C4-2B (cell line): ENCODE measurements around the gene BPIFA1.

Source experiments
- ZFX ChIP-seq: fragments of 450-650 bp; IDR thresholded peaks from 2 replicates; pipeline ENCODE4 v1.6.1; 2017
- TF ChIP-seq, protein P1 (sequence below): fragments of 450-650 bp; conservative IDR thresholded peaks from 2 replicates; pipeline ENCODE4 v1.5.1; 2017; ENCODE audit warnings: mild to moderate bottlenecking

DNA sequence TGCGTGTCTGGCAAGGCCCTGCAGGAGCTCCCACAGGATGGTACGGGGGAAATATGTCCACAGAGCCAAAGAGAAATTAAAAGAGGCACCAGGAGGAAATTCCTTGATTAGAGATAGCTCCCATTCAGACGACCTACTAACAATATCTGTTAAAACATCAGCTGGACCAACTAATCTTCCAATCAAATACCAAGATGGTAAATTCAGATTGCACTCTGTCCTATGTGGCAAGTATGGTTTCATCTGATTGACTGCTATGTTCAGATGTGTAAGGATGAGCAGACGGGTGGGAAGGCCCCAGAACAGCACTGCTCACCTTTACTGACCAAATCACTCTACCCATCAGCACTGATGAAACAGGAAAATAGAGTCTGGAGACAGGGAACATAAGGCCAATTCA is 48.3 kb upstream of the BPIFA1 start:
- TF ChIP-seq, protein P1, sequence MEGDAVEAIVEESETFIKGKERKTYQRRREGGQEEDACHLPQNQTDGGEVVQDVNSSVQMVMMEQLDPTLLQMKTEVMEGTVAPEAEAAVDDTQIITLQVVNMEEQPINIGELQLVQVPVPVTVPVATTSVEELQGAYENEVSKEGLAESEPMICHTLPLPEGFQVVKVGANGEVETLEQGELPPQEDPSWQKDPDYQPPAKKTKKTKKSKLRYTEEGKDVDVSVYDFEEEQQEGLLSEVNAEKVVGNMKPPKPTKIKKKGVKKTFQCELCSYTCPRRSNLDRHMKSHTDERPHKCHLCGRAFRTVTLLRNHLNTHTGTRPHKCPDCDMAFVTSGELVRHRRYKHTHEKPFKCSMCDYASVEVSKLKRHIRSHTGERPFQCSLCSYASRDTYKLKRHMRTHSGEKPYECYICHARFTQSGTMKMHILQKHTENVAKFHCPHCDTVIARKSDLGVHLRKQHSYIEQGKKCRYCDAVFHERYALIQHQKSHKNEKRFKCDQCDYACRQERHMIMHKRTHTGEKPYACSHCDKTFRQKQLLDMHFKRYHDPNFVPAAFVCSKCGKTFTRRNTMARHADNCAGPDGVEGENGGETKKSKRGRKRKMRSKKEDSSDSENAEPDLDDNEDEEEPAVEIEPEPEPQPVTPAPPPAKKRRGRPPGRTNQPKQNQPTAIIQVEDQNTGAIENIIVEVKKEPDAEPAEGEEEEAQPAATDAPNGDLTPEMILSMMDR, result no peak
- TF ChIP-seq ZFX, result no peak
